Endothelial cell (in vitro differentiated cells): Measurements from ENCODE around the gene GHR. TPM values are rescaled to one million over a fixed set of nuclear protein-coding genes. Genes with fewer than 3 reads are reported as not detected.
"Not testable (repeated sequence)": the region's sequence is repeated elsewhere in the genome, so short reads cannot be mapped to it uniquely, and the experiment has no call there.

Source experiments
- DNase-seq: peaks from one replicate; pipeline ENCODE4 v3.0.0; 2021; ENCODE audit warnings: low spot score
- H3K27ac Mint-ChIP-seq: one replicate; pipeline ENCODE4 v1.8.0; 2021; ENCODE audit warnings: mixed read lengths, inconsistent platforms; ENCODE audit not compliant: unreplicated experiment
- H3K27me3 Mint-ChIP-seq: one replicate; pipeline ENCODE4 v1.8.0; 2021; ENCODE audit warnings: mild to moderate bottlenecking, moderate library complexity, mixed read lengths, inconsistent platforms; ENCODE audit not compliant: unreplicated experiment
- H3K36me3 Mint-ChIP-seq: one replicate; pipeline ENCODE4 v1.8.0; 2021; ENCODE audit warnings: mild to moderate bottlenecking, low read depth, mixed read lengths, inconsistent platforms; ENCODE audit not compliant: unreplicated experiment
- H3K4me1 Mint-ChIP-seq: one replicate; pipeline ENCODE4 v1.8.0; 2021; ENCODE audit warnings: mild to moderate bottlenecking, mixed read lengths, inconsistent platforms; ENCODE audit not compliant: unreplicated experiment
- H3K4me3 Mint-ChIP-seq: one replicate; pipeline ENCODE4 v1.8.0; 2021; ENCODE audit warnings: mild to moderate bottlenecking, mixed read lengths, inconsistent platforms; ENCODE audit not compliant: unreplicated experiment
- H3K9me3 Mint-ChIP-seq: one replicate; pipeline ENCODE4 v1.8.0; 2021; ENCODE audit warnings: mixed read lengths, inconsistent platforms; ENCODE audit not compliant: unreplicated experiment
- total RNA-seq: library from RNA; stranded (reverse); fragmentation: NEBNext Ultra II Directional; extraction: Animal tissue kit (Norgen Biotek cat#: 25700); gene quantifications from one replicate; pipeline ENCODE4 v1.2.1, GENCODE V29; 2021; ENCODE audit not compliant: unreplicated experiment
- TF ChIP-seq, protein P1 (sequence below): fragments of 200-600 bp; sonication (generic); IDR thresholded peaks from one replicate; pipeline ENCODE4 v1.5.0; 2021; ENCODE audit warnings: antibody characterized with exemption; ENCODE audit not compliant: unreplicated experiment

The GHR gene
- total RNA-seq, 1 donor from 2014 or later, result 0.67 TPM

DNA sequence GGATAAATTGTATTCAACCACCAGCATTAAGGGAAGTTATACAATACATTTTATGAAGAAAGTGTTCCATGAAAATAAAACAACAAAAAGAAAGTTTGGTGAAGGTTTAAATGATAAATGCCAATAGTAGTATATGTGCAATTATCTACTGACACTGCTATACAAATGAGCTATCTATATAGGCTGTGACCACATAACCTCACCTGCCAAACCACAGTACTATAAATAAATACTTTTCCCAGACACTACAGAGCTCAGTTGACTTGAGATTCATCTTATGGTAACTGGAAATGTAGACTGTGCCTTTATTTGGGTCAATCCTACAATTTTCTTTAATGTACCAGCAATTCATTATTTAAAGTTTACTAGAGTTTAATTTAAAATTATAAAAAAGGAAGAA lies 252.4 kb downstream of the GHR start:
- DNase-seq, result no peak
- TF ChIP-seq, protein P1, sequence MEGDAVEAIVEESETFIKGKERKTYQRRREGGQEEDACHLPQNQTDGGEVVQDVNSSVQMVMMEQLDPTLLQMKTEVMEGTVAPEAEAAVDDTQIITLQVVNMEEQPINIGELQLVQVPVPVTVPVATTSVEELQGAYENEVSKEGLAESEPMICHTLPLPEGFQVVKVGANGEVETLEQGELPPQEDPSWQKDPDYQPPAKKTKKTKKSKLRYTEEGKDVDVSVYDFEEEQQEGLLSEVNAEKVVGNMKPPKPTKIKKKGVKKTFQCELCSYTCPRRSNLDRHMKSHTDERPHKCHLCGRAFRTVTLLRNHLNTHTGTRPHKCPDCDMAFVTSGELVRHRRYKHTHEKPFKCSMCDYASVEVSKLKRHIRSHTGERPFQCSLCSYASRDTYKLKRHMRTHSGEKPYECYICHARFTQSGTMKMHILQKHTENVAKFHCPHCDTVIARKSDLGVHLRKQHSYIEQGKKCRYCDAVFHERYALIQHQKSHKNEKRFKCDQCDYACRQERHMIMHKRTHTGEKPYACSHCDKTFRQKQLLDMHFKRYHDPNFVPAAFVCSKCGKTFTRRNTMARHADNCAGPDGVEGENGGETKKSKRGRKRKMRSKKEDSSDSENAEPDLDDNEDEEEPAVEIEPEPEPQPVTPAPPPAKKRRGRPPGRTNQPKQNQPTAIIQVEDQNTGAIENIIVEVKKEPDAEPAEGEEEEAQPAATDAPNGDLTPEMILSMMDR, result no peak
- Mint-ChIP-seq H3K4me1 (no peaks in the 10 kb centered on the region), H3K4me3 (no peak overlapping the region), H3K27ac (no peak overlapping the region), H3K36me3 (no peaks in the 10 kb centered on the region), H3K9me3 (no peaks in the 10 kb centered on the region), H3K27me3 (no peaks in the 10 kb centered on the region)

DNA sequence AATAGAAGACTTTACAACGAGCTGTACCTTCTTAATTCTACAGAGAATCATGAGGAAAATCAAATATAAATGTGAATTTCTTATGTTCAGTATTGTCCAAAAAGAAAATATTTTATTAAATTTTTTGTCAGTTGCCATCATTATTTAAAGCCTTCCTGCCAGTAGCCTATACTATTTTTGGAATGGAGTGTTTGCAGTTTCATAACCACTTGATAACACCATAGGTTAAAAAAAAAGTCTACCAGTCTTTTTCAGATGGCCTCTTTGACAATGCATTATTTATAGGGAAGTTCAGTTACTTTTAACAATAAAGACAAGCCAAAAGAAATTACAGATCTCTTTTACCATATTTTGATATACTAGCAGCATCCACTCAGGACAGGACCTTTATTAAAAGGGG lies 253.1 kb downstream of the GHR start:
- no peaks in the 10 kb centered on the region for H3K9me3 Mint-ChIP-seq
- no peaks in the 10 kb centered on the region for H3K27me3 Mint-ChIP-seq
- TF ChIP-seq, protein P1, result no peak
- no peak for DNase-seq
- H3K36me3 Mint-ChIP-seq, result no peaks in the 10 kb centered on the region
- no peak overlapping the region for H3K27ac Mint-ChIP-seq
- H3K4me1 Mint-ChIP-seq, result no peaks in the 10 kb centered on the region
- no peak overlapping the region for H3K4me3 Mint-ChIP-seq

DNA sequence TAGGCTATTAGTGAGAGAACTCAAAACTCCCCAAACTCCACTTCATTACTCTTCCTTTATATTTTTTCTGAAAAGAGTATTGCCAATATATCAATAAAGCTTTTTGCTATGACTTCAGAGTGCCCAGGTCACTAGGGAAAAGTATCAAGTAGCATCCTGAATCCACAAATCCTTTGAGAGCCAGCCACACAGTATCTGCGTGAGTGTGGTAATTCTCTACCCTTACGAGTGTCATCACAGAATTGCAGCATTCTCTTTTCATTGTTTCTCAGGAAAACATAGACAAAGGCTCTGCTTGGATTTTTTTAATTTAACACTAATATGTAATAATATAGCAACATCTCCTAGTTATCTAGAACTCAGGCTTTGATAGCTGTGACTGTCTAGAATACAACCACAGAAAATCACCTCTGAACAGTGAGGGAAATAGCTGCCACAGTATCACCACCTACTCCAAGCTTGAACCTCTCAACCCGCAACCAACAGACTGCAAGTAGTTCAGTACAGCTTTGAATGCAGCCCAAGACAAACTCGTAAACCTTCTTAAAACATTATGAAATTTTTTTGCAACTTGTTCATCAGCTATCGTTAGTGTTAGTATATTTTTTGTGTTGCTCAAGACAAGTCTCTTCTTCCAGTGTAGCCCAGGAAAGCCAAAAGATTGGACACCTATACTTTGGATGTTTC lies 254.1 kb downstream of the GHR start:
- Mint-ChIP-seq H3K27ac (no peak overlapping the region), H3K9me3 (no peaks in the 10 kb centered on the region), H3K36me3 (no peaks in the 10 kb centered on the region), H3K4me3 (no peak overlapping the region), H3K4me1 (no peaks in the 10 kb centered on the region), H3K27me3 (no peaks in the 10 kb centered on the region)
- TF ChIP-seq, protein P1, result no peak
- DNase-seq, result no peak

DNA sequence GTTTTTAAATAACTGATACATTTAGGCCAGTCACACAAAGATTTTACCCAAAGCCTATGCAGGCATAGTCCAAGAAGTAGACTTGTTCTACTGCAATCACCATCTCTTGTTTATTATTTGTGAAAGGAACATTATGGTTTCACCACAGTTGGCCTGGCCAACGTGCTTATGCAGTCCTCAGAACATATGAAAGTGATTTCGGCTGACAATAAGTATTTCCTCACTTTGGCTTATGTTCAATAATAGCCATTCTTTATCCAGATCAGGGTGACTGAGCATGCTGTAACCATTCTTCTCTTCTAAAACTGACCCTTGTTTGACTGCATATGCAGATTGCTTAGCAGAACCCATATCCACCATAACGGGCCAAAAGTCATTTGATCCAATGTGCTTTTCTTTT lies 256.8 kb downstream of the GHR start:
- Mint-ChIP-seq H3K36me3 (no peaks in the 10 kb centered on the region), H3K4me1 (no peaks in the 10 kb centered on the region), H3K27me3 (no peaks in the 10 kb centered on the region), H3K27ac (no peak overlapping the region), H3K9me3 (no peaks in the 10 kb centered on the region), H3K4me3 (no peak overlapping the region)
- TF ChIP-seq, protein P1, result no peak
- no peak for DNase-seq

DNA sequence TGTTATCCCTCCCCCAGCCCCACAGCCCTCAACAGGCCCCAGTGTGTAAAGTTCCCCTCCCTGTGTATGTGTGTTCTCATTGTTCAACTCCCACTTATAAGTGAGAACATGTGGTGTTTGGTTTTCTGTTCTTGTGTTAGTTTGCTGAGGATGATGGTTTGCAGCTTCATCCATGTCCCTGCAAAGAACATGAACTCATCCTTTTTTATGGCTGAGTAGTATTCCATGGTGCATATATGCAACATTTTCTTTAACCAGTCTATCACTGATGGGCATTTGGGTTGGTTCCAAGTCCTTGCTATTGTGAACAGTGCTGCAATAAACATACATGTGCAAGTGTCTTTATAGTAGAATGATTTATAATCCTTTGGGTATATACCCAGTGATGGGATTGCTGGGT lies 261.8 kb downstream of the GHR start:
- H3K4me1 Mint-ChIP-seq, DNase-seq, H3K4me3 Mint-ChIP-seq, H3K27ac Mint-ChIP-seq, H3K9me3 Mint-ChIP-seq, H3K27me3 Mint-ChIP-seq, H3K36me3 Mint-ChIP-seq: not testable (repeated sequence)
